ENCODE data around the gene GCNA.
"Not testable (repeated sequence)": the region's sequence is repeated elsewhere in the genome, so short reads cannot be mapped to it uniquely, and the experiment has no call there.

Gene GCNA

DNA sequence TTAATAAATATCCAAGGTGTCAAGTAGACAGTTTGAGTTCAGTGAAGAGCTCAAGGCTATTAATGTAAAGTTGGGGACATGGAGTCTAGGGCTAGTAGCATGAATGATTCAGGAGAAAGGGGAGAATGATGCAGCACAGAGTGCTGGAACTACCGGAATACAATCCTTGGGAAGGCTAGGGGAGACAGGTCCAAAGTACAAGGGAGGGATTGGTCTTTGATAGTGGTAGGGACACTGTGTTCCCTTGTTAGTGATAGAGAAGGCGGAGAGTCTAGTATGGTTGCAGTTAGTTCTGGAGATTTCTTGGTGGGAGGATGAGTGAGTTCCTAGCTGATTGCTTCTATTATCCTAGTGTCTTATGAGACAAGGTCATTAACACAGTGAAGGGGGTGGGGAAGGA is 8.7 kb downstream of the GCNA start:
- no peaks in the 10 kb centered on the region for H3K27me3 ChIP-seq (ENCODE audit: insufficient read depth, poor library complexity, severe bottlenecking)
- DNase-seq (ENCODE audit: low spot score): no peak
- H3K4me1 ChIP-seq (ENCODE audit: insufficient read depth, poor library complexity, severe bottlenecking): no peaks in the 10 kb centered on the region
- H3K36me3 ChIP-seq (ENCODE audit: low read depth): no peaks in the 10 kb centered on the region
- H3K27ac ChIP-seq (ENCODE audit: poor library complexity, severe bottlenecking): no peak overlapping the region
- H3K4me3 ChIP-seq (ENCODE audit: severe bottlenecking): no peak overlapping the region
- no peaks in the 10 kb centered on the region for H3K9me3 ChIP-seq (ENCODE audit: severe bottlenecking)
- ATAC-seq (ENCODE audit: low read depth): no peak
- TF ChIP-seq, protein P1, sequence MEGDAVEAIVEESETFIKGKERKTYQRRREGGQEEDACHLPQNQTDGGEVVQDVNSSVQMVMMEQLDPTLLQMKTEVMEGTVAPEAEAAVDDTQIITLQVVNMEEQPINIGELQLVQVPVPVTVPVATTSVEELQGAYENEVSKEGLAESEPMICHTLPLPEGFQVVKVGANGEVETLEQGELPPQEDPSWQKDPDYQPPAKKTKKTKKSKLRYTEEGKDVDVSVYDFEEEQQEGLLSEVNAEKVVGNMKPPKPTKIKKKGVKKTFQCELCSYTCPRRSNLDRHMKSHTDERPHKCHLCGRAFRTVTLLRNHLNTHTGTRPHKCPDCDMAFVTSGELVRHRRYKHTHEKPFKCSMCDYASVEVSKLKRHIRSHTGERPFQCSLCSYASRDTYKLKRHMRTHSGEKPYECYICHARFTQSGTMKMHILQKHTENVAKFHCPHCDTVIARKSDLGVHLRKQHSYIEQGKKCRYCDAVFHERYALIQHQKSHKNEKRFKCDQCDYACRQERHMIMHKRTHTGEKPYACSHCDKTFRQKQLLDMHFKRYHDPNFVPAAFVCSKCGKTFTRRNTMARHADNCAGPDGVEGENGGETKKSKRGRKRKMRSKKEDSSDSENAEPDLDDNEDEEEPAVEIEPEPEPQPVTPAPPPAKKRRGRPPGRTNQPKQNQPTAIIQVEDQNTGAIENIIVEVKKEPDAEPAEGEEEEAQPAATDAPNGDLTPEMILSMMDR (IDR thresholded peaks at IDR 0.05; ENCODE audit: poor library complexity, severe bottlenecking): no peak

DNA sequence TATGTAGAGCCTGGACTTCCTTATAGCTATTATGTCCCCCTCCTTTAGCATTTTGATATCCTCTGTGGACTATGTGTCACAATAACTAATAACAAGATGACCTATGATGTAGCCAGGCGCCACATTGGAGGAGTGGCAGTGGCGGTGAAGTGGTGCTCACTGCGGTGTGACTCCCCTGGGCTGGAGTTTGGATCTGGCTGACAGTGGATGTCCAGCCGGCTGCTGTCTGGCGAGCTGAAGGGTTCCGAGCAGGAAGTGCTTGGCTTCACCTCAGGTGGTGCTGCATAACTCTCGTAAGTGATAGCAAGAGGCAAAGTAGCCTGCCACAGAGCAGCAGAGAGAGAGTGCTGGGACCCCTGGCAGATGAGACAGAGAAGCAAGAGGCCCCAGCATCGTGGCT is 15.0 kb downstream of the GCNA start:
- not testable (repeated sequence) for DNase-seq (ENCODE audit: low spot score); H3K27me3 ChIP-seq (ENCODE audit: insufficient read depth, poor library complexity, severe bottlenecking); H3K4me1 ChIP-seq (ENCODE audit: insufficient read depth, poor library complexity, severe bottlenecking); ATAC-seq (ENCODE audit: low read depth); H3K4me3 ChIP-seq (ENCODE audit: severe bottlenecking); H3K9me3 ChIP-seq (ENCODE audit: severe bottlenecking); H3K36me3 ChIP-seq (ENCODE audit: low read depth); H3K27ac ChIP-seq (ENCODE audit: poor library complexity, severe bottlenecking)

DNA sequence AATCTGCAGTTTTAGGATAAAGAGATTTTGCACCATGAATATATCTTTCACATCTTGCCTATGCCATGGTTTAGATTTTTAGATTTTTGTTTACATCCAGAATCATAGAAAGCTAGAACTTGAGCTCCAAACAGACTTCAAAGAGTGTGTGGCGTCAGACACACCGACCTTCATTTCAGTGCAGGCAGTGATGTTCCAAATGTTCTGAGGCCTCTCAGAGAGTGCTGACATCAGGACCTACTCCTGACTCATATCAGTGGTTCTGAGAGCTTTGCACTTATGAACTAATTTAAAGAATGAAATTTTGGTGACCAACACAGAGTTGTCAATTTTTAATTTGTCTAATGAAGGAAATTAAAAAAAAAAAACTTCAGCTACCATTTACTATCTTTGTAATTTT is 21.7 kb downstream of the GCNA start:
- Histone ChIP-seq H3K36me3 (ENCODE audit: low read depth) (peaks cover 6% of the 10 kb centered on the region; the same call in 1 of the 2 replicates), H3K27me3 (ENCODE audit: insufficient read depth, poor library complexity, severe bottlenecking) (no peaks in the 10 kb centered on the region), H3K4me1 (ENCODE audit: insufficient read depth, poor library complexity, severe bottlenecking) (no peaks in the 10 kb centered on the region), H3K9me3 (ENCODE audit: severe bottlenecking) (no peaks in the 10 kb centered on the region), H3K4me3 (ENCODE audit: severe bottlenecking) (no peak overlapping the region), H3K27ac (ENCODE audit: poor library complexity, severe bottlenecking) (no peak overlapping the region)
- DNase-seq (ENCODE audit: low spot score) (no peak), ATAC-seq (ENCODE audit: low read depth) (no peak)
- TF ChIP-seq, protein P1 (IDR thresholded peaks at IDR 0.05; ENCODE audit: poor library complexity, severe bottlenecking): no peak

DNA sequence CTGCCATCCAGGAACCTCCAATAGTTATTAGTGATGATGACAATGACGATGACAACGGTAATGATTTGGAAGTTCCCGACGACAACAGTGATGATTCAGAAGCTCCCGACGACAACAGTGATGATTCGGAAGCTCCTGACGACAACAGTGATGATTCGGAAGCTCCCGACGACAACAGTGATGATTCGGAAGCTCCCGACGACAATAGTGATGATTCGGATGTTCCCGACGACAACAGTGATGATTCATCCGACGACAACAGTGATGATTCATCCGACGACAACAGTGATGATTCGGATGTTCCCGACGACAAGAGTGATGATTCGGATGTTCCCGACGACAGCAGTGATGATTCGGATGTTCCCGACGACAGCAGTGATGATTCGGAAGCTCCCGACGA is 25.4 kb downstream of the GCNA start:
- Histone ChIP-seq H3K9me3 (ENCODE audit: severe bottlenecking) (no peaks in the 10 kb centered on the region), H3K27ac (ENCODE audit: poor library complexity, severe bottlenecking) (no peak overlapping the region), H3K27me3 (ENCODE audit: insufficient read depth, poor library complexity, severe bottlenecking) (no peaks in the 10 kb centered on the region), H3K4me1 (ENCODE audit: insufficient read depth, poor library complexity, severe bottlenecking) (no peaks in the 10 kb centered on the region), H3K36me3 (ENCODE audit: low read depth) (peaks cover 7% of the 10 kb centered on the region; the same call in 1 of the 2 replicates), H3K4me3 (ENCODE audit: severe bottlenecking) (no peak overlapping the region)
- ATAC-seq (ENCODE audit: low read depth) (no peak), DNase-seq (ENCODE audit: low spot score) (no peak)
- TF ChIP-seq, protein P1 (IDR thresholded peaks at IDR 0.05; ENCODE audit: poor library complexity, severe bottlenecking): no peak

DNA sequence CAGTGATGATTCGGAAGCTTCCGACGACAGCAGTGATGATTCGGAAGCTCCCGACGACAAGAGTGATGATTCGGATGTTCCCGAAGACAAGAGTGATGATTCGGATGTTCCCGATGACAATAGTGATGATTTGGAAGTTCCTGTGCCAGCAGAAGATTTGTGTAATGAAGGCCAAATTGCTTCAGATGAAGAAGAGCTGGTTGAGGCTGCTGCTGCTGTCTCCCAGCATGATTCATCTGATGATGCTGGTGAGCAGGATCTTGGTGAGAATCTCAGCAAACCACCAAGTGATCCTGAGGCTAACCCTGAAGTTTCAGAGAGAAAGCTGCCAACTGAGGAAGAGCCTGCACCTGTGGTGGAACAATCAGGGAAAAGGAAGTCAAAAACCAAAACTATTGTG is 25.9 kb downstream of the GCNA start:
- TF ChIP-seq, protein P1 (IDR thresholded peaks at IDR 0.05; ENCODE audit: poor library complexity, severe bottlenecking): no peak
- H3K27me3 ChIP-seq (ENCODE audit: insufficient read depth, poor library complexity, severe bottlenecking): no peaks in the 10 kb centered on the region
- no peaks in the 10 kb centered on the region for H3K9me3 ChIP-seq (ENCODE audit: severe bottlenecking)
- no peak overlapping the region for H3K27ac ChIP-seq (ENCODE audit: poor library complexity, severe bottlenecking)
- ATAC-seq (ENCODE audit: low read depth) (no peak), DNase-seq (ENCODE audit: low spot score) (no peak)
- no peaks in the 10 kb centered on the region for H3K4me1 ChIP-seq (ENCODE audit: insufficient read depth, poor library complexity, severe bottlenecking)
- H3K4me3 ChIP-seq (ENCODE audit: severe bottlenecking): no peak overlapping the region
- H3K36me3 ChIP-seq (ENCODE audit: low read depth): peaks cover 10% of the 10 kb centered on the region; the same call in 1 of the 2 replicates

All from RWPE2 (cell line).